ENCODE results near the gene ERLEC1.

ERLEC1 gene, protein sequence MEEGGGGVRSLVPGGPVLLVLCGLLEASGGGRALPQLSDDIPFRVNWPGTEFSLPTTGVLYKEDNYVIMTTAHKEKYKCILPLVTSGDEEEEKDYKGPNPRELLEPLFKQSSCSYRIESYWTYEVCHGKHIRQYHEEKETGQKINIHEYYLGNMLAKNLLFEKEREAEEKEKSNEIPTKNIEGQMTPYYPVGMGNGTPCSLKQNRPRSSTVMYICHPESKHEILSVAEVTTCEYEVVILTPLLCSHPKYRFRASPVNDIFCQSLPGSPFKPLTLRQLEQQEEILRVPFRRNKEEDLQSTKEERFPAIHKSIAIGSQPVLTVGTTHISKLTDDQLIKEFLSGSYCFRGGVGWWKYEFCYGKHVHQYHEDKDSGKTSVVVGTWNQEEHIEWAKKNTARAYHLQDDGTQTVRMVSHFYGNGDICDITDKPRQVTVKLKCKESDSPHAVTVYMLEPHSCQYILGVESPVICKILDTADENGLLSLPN

DNA sequence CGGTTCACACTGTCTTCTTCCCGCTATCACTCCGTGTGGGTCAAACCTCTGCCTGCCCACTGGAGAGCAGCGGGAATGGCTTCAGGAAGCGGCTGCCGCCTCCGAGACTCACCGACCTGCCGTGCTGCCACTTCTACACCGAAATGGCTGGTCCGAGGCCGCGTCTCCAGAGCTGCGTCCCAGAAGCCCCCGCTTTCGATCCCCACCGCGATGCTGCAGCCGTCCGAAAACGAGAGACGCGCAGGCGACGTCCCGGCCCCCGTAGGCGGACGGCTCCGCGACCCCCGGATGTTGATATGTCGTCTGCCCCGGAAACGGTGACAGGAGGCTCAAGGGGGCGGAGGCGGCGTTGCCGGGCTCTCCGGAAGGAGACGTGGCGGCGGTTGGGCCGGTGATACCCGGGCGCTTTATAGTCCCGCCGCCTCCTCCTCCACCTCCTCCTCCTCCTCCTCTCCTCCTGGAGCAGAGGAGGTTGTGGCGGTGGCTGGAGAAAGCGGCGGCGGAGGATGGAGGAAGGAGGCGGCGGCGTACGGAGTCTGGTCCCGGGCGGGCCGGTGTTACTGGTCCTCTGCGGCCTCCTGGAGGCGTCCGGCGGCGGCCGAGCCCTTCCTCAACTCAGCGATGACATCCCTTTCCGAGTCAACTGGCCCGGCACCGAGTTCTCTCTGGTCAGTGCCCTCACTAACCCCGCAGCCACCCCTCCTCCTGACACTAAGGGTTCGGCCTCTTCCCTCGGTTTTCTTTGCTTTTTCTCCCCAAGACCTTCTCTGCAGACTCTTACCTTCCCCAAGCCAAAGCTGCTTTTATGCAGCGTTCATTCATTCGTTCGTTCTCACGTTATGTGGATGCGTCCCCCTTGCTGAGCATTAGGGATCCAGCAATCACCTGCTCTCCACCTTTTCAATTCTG, at the start of gene ERLEC1, which contains the start of gene ASB3:
TSS of gene ERLEC1 (plus strand) at position 340 of the 909 bp plus-strand sequence. CDS start at position 507, 167 bp downstream.
TSS of gene ASB3 (minus strand) at position 249 of the 909 bp plus-strand sequence. CDS start 21,381 bp downstream, outside the sequence.
- H3K4me3 ChIP-seq (ENCODE audit: control insufficient read depth, low read depth, low read length) = peak within 1 kb of the TSS; percentile 85
- TF ChIP-seq, protein P1, sequence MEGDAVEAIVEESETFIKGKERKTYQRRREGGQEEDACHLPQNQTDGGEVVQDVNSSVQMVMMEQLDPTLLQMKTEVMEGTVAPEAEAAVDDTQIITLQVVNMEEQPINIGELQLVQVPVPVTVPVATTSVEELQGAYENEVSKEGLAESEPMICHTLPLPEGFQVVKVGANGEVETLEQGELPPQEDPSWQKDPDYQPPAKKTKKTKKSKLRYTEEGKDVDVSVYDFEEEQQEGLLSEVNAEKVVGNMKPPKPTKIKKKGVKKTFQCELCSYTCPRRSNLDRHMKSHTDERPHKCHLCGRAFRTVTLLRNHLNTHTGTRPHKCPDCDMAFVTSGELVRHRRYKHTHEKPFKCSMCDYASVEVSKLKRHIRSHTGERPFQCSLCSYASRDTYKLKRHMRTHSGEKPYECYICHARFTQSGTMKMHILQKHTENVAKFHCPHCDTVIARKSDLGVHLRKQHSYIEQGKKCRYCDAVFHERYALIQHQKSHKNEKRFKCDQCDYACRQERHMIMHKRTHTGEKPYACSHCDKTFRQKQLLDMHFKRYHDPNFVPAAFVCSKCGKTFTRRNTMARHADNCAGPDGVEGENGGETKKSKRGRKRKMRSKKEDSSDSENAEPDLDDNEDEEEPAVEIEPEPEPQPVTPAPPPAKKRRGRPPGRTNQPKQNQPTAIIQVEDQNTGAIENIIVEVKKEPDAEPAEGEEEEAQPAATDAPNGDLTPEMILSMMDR (IDR thresholded peaks at IDR 0.05; ENCODE audit: control insufficient read depth, insufficient read depth, low read depth, low read length, missing control alignments) = no peak
- peak; percentile 37 for DNase-seq (ENCODE audit: low read depth)

DNA sequence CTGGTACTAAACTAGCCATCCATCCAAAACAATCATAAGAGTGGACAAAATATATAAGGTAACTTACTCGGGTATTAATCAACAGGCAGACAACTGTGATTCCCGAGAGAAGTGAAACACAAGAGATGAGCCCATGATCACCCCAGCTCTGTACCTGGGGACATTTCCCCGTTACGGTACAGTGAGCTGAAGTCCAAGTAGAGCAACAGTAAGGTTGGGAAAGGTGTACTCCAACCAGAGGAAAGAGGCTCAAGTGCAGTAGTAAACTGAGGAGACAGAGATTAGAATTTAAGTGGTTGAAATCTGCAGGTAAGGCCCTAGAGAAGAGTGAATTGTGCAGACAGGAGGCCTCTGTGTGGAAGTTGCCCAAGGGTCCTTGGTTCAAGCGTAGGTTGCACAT, 49.8 kb upstream of the ERLEC1 start:
- H3K4me3 ChIP-seq (ENCODE audit: control insufficient read depth, low read depth, low read length) = no peak overlapping the region
- TF ChIP-seq, protein P1 (IDR thresholded peaks at IDR 0.05; ENCODE audit: control insufficient read depth, insufficient read depth, low read depth, low read length, missing control alignments) = no peak
- DNase-seq (ENCODE audit: low read depth) = no peak

DNA sequence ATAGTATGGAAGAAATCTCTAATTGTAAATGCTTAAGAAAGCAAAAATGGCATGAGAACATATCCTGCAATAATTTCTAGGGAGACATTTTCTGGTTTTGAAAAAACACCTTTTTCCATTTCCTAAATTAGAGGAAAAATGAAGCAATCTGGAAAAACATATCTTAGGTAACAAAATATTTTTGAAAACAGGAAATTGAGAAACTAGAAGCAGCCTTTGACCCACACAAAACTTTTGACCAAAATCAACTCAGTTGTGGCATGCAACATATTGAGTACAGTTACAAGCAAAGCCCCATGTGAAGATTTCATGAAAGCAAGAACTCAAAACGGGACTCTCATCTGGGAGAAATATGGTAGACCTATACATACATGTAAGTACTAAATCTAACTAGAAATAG, 47.8 kb upstream of the ERLEC1 start:
- H3K4me3 ChIP-seq (ENCODE audit: control insufficient read depth, low read depth, low read length) = no peak overlapping the region
- TF ChIP-seq, protein P1 (IDR thresholded peaks at IDR 0.05; ENCODE audit: control insufficient read depth, insufficient read depth, low read depth, low read length, missing control alignments) = no peak
- no peak for DNase-seq (ENCODE audit: low read depth)

DNA sequence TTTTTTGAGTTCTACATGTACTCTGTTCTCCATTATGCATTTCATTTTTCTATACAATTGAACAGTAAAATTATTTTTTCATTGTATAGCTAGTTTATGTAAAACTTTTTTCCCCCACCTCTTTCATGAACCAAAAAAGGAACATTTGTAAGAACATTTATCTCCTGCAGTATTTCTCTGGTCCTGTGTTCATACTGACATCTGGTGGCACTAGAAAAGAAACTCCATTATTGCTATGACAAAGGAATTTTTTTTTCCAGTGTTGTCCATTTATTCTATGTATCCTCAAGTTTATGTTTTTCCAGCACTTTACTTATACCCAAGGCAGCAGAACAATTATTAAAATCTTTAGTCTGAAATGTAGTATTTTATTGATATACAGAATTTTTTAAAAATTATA, 46.7 kb upstream of the ERLEC1 start:
- DNase-seq (ENCODE audit: low read depth) = no peak
- H3K4me3 ChIP-seq (ENCODE audit: control insufficient read depth, low read depth, low read length) = no peak overlapping the region
- TF ChIP-seq, protein P1 (IDR thresholded peaks at IDR 0.05; ENCODE audit: control insufficient read depth, insufficient read depth, low read depth, low read length, missing control alignments) = peak; percentile 33

DNA sequence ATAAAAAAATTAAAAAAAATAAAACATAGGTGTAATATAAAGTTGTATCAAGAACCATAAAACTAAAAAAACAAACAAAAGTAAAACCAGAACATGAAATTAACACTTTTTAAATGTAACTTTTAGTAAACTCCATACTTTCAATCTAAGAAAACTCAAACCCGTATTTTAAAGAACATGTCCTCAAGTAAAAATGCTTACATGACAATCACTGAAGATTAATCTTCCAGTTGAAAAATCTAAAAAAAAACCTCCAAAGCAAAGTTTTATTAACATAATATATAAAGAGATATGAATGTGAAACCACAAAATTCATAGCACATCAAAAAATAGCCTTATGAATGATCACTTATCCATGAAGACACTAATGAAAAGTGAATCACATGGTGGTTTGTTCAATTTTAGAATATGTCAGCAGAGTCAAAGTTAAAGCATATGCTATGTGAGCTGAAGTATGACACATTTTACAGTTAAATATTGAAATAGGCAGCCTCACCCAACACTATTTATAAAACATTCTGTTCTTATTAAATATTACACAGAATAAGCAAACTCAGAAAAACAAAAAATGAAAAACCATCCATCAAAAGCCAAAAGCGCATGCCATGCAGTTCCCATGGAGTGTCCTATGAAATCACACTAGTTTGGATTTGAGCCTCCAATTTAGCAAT, 42.3 kb upstream of the ERLEC1 start:
- TF ChIP-seq, protein P1 (IDR thresholded peaks at IDR 0.05; ENCODE audit: control insufficient read depth, insufficient read depth, low read depth, low read length, missing control alignments) = no peak
- no peak overlapping the region for H3K4me3 ChIP-seq (ENCODE audit: control insufficient read depth, low read depth, low read length)
- no peak for DNase-seq (ENCODE audit: low read depth)
